SK-N-MC (cell line): ENCODE measurements around the gene MND1.

Experiments
- EZH2 ChIP-seq: fragments of 200-600 bp; sonication (generic); IDR thresholded peaks from one replicate; pipeline ENCODE4 v1.6.1; 2017; ENCODE audit warnings: antibody characterized with exemption
- POLR2AphosphoS5 ChIP-seq: IDR thresholded peaks from 2 replicates; pipeline ENCODE4 v1.6.1; 2012; ENCODE audit warnings: mild to moderate bottlenecking, low read depth, low read length, borderline replicate concordance

- TF ChIP-seq EZH2 = no peak
- TF ChIP-seq POLR2AphosphoS5 = no peak
These were observed 2.9 kb upstream of the MND1 start for GRCh38 chr4:153341575-153342090.
